GM20000 (cell line): ENCODE results near the gene CYTIP.
"Not testable (repeated sequence)": the region's sequence is repeated elsewhere in the genome, so short reads cannot be mapped to it uniquely, and the experiment has no call there.

Source experiments
- DNase-seq: peaks from one replicate; pipeline ENCODE4 v3.0.0; 2012; ENCODE audit warnings: low spot score
- TF ChIP-seq, protein P1 (sequence below): IDR thresholded peaks from 2 replicates; pipeline ENCODE4 v1.5.1; 2012; ENCODE audit warnings: mild to moderate bottlenecking, control low read depth; ENCODE audit errors: extremely low read depth, missing control alignments

CYTIP gene

DNA sequence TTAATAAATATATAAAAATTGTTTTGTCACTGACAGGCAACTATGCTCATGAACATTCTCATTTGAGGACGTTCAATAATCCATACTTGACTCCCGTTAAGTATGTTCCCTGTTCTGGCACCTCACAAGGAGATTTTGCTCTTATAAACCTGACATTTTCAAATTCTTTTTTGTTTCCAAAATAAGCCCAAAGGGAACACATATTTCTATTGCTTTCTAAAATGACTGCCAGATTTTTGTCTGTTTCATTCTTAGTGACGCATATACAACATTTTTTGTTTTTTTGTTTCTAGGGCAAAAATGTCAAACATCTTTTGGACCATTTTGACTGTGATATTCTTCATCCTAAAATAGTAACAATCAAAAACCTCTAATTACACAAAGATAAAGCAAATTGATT is 50.5 kb downstream of the CYTIP start:
- TF ChIP-seq, protein P1, sequence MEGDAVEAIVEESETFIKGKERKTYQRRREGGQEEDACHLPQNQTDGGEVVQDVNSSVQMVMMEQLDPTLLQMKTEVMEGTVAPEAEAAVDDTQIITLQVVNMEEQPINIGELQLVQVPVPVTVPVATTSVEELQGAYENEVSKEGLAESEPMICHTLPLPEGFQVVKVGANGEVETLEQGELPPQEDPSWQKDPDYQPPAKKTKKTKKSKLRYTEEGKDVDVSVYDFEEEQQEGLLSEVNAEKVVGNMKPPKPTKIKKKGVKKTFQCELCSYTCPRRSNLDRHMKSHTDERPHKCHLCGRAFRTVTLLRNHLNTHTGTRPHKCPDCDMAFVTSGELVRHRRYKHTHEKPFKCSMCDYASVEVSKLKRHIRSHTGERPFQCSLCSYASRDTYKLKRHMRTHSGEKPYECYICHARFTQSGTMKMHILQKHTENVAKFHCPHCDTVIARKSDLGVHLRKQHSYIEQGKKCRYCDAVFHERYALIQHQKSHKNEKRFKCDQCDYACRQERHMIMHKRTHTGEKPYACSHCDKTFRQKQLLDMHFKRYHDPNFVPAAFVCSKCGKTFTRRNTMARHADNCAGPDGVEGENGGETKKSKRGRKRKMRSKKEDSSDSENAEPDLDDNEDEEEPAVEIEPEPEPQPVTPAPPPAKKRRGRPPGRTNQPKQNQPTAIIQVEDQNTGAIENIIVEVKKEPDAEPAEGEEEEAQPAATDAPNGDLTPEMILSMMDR: no peak
- no peak for DNase-seq

DNA sequence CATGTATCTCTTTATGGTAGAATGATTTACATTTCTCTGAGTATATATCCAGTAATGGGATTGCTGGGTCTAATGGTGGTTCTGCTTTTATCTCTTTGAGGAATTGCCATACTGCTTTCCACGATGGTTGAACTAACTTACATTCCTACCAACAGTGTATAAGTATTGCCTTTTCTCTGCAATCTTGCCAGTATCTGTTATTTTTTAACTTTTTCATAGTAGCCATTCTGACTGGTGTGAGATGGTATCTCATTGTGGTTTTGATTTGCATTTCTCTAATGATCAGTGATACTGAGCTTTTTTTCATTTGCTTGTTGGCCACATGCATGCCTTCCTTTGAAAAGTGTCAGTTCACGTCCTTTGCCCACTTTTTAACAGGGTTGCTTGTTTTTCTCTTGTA is 55.1 kb downstream of the CYTIP start:
- no peak for DNase-seq
- TF ChIP-seq, protein P1: no peak

DNA sequence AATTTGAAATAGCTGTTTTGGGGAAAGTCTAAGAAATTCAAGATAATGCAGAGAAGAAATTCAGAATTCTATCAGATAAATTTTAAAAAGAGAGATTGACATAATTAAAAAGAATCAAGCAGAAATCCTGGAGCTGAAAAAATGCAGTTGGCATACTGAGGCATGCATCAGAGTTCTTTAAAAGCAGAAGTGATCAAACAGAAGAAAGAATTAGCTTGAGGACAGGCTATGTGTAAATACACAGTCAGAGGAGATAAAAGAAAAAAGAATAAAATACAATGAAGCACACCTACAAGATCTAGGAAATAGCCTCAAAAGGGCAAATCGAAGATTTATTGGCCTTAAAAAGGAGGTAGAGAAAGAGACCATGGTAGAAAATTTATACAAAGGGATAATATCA is 57.1 kb downstream of the CYTIP start:
- no peak for DNase-seq

DNA sequence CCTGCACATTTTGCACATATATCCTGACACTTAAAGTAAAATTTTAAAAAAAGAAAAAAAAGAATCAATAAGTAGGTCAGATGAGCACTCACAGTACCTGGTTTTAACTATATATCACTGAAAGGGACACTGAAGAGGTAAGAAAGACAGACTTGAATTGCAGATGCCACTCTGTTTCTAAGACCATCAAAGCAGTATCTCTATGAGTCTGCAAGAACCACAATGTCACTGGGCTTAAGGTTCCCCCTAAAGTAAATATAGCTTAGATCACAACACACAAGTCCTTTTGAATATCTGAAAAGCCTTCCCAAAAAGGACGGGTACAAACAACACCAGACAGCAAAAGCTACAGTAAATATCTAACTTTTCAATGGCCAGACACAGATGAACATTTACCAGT is 57.6 kb downstream of the CYTIP start:
- no peak for DNase-seq
- TF ChIP-seq, protein P1: no peak

More for the DNA sequence above, 57.1 kb downstream of the CYTIP start:
- TF ChIP-seq, protein P1: no peak

DNA sequence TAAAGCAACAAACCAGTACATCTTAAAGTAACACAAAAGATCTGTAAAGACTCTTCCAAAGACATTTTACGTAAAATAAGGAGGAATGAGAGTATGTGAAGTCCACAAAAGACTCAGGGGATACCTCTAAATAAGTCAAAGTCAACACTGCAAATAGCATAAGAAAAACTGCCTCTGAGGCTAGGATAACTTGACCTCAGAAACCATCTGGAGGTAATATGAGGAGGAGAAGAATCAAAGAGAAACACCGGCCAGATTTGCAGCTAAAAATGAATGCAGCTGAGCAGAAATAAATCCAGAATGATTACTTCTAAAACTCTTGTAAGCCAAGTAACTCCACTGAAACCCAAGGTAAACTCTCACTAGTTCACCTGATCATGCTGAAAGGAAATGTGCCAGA is 66.0 kb downstream of the CYTIP start:
- TF ChIP-seq, protein P1: no peak
- no peak for DNase-seq

DNA sequence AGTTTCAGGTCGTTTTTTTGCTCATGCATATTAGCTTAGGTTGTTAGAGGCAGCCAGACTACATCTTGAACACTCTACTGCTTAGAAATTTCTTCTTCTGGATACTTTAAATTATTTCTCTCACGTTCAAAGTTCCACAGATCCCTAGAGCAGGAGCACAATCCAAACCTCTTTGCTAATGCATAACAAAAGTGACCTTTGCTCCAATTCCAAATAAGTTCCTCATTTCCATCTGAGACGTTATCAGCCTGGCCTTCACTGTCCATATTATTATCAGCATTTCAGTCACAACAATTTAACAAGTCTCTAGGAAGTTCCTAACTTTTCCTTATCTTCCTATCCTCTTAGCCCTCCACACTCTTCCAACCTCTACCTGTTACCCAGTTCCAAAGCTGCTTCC is 67.8 kb downstream of the CYTIP start:
- TF ChIP-seq, protein P1: no peak
- no peak for DNase-seq

DNA sequence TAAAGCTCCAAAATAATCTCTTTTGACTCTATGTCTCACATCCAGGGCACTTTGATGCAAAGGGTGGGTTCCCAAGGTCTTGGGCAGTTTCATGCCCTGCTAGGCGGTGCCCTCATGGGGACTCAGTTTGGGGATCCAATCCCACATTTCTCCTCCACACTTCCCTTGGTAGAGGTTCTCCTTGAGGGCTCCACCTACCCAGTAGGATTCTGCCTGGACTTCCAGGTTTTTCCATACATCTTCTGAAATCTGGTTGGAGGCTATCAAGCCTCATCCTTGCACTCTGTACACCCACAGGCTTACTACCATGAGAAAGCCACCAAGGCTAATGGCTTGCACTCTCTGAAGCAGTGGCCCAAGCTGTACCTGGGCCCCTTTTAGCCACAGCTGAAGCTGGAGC is 68.5 kb downstream of the CYTIP start:
- DNase-seq: no peak
- TF ChIP-seq, protein P1: no peak

DNA sequence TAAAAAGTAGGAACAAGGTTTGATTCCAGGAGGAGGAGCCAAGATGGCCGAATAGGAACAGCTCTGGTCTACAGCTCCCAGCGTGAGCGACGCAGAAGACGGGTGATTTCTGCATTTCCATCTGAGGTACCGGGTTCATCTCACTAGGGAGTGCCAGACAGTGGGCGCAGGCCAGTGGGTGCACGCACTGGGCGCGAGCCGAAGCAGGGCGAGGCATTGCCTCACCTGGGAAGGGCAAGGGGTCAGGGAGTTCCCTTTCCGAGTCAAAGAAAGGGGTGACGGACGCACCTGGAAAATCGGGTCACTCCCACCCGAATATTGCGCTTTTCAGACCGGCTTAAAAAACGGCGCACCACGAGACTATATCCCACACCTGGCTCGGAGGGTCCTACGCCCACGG is 75.4 kb downstream of the CYTIP start:
- DNase-seq: not testable (repeated sequence)
